GM12878 (cell line): ENCODE results near the gene FOXK2. TPM values are rescaled to one million over a fixed set of nuclear protein-coding genes. Genes with fewer than 3 reads are reported as not detected.

Experiments used
- ATAC-seq: fragments of 200-7000 bp; cut with Tn5 transposase; 3 replicates; pipeline ENCODE4 v1.9.1; 2020; ENCODE audit warnings: mild to moderate bottlenecking, moderate library complexity
- BruUV-seq: library from RNA; stranded (reverse); fragments of 400-500 nt; replicated peaks from 2 replicates; lab custom pipeline; 2021; lab: Mats Ljungman, UMichigan
- CTCF ChIA-PET: fragments of 300-600 bp; sonication (Branson Sonifier 250); formaldehyde crosslinking; extraction: SDS; loops from one replicate; lab custom pipeline; 2021; ENCODE audit warnings: inconsistent platforms; lab: Yijun Ruan, JAX
- POLR2A ChIA-PET: fragments of 350-600 bp; formaldehyde crosslinking; extraction: SDS; loops from one replicate; lab custom pipeline; 2021; ENCODE audit warnings: inconsistent platforms; lab: Charles Lee
- RAD21 ChIA-PET: fragments of 300-600 bp; sonication (Branson Sonifier 250); formaldehyde crosslinking; loops from one replicate; lab custom pipeline; 2023; ENCODE audit warnings: antibody characterized with exemption; ENCODE audit not compliant: unreplicated experiment; lab: Charles Lee
- SMC1A ChIA-PET: fragments of 300-600 bp; sonication (Branson Sonifier 250); formaldehyde crosslinking; loops from one replicate; lab custom pipeline; 2023; ENCODE audit not compliant: unreplicated experiment, uncharacterized antibody; lab: Charles Lee
- DNase-seq: peaks from one replicate; pipeline ENCODE4 v3.0.0-alpha.2; 2011; ENCODE audit warnings: low read depth, low spot score
- FAIRE-seq: peaks from 3 replicates; lab custom pipeline; 2011; peaks lifted over from hg19 to GRCh38; lab: Jason Lieb, UNC
- H2AFZ ChIP-seq: 2 replicates; pipeline ENCODE4 v1.6.0; 2011; ENCODE audit warnings: low read depth, low read length, control low read depth; ENCODE audit not compliant: control insufficient read depth
- H3K27ac ChIP-seq: 2 replicates; pipeline ENCODE4 v1.5.1; 2011; ENCODE audit warnings: control low read depth; ENCODE audit not compliant: control insufficient read depth, insufficient read depth
- H3K27me3 ChIP-seq, 2 experiments: replicated peaks in 1 of 2; 2 replicates each; pipeline versions ENCODE4 v1.6.0 to v1.6.1; 2011; ENCODE audit warnings: low read length in 1 of 2; ENCODE audit not compliant: control insufficient read depth in 2 of 2, insufficient read depth in 2 of 2
- H3K36me3 ChIP-seq, 2 experiments: 2 replicates each; pipeline ENCODE4 v1.5.1; 2011; ENCODE audit warnings: low read length in 1 of 2; ENCODE audit not compliant: control insufficient read depth in 2 of 2, insufficient read depth in 2 of 2
- H3K4me1 ChIP-seq: 2 replicates; pipeline ENCODE4 v1.6.1; 2011; ENCODE audit warnings: mild to moderate bottlenecking, low read length, moderate library complexity, mixed read lengths; ENCODE audit not compliant: control insufficient read depth, insufficient read depth
- H3K4me2 ChIP-seq: 2 replicates; pipeline ENCODE4 v1.6.0; 2011; ENCODE audit warnings: control low read depth; ENCODE audit not compliant: control insufficient read depth, insufficient read depth
- H3K4me3 ChIP-seq: fragments of 200-600 bp; sonication (generic); 2 replicates; pipeline ENCODE4 v1.5.1; 2016
- H3K79me2 ChIP-seq: 2 replicates; pipeline ENCODE4 v1.6.0; 2011; ENCODE audit warnings: low read length; ENCODE audit not compliant: control insufficient read depth, insufficient read depth
- H3K9ac ChIP-seq: 2 replicates; pipeline ENCODE4 v1.8.0; 2011; ENCODE audit warnings: low read length, control low read depth, mixed read lengths; ENCODE audit not compliant: control insufficient read depth, insufficient read depth
- H3K9me3 ChIP-seq: replicated peaks from 3 replicates; pipeline ENCODE4 v1.5.1; 2011; ENCODE audit warnings: mild to moderate bottlenecking, low read length; ENCODE audit not compliant: control insufficient read depth, insufficient read depth
- H4K20me1 ChIP-seq: 2 replicates; pipeline ENCODE4 v1.6.0; 2011; ENCODE audit not compliant: control insufficient read depth, insufficient read depth
- CREM ChIP-seq: IDR thresholded peaks from 2 replicates; pipeline ENCODE4 v1.6.1; 2014; ENCODE audit warnings: antibody characterized with exemption, low read depth
- EZH2 ChIP-seq: IDR thresholded peaks from 2 replicates; pipeline ENCODE4 v1.6.1; 2012; ENCODE audit warnings: low read depth, mild to moderate bottlenecking, control low read depth, inconsistent platforms, low read length, borderline replicate concordance; ENCODE audit not compliant: control insufficient read depth
- FOXK2 ChIP-seq: fragments of 450-650 bp; IDR thresholded peaks from 2 replicates; pipeline ENCODE4 v1.6.1; 2017; ENCODE audit warnings: mild to moderate bottlenecking, moderate library complexity
- IRF4 ChIP-seq: IDR thresholded peaks from 2 replicates; pipeline ENCODE4 v1.6.1; 2011; ENCODE audit warnings: low read depth, low read length
- JUND ChIP-seq: IDR thresholded peaks from 2 replicates; pipeline ENCODE4 v1.6.1; 2012; ENCODE audit warnings: low read depth, mild to moderate bottlenecking, low read length, improper control_type of control experiment, moderate library complexity
- KAT2A ChIP-seq: conservative IDR thresholded peaks from 2 replicates; pipeline ENCODE4 v1.6.1; 2011; ENCODE audit warnings: low read depth, low read length; ENCODE audit not compliant: control insufficient read depth
- NFIC ChIP-seq: IDR thresholded peaks from 2 replicates; pipeline ENCODE4 v1.6.1; 2012; ENCODE audit warnings: low read depth, mild to moderate bottlenecking, inconsistent platforms, low read length, moderate library complexity
- NR2C1 ChIP-seq: fragments of 450-650 bp; IDR thresholded peaks from 2 replicates; pipeline ENCODE4 v1.6.1; 2017; ENCODE audit warnings: antibody characterized with exemption, mild to moderate bottlenecking, moderate library complexity
- PKNOX1 ChIP-seq: fragments of 450-650 bp; IDR thresholded peaks from 2 replicates; pipeline ENCODE4 v1.6.1; 2016; ENCODE audit warnings: mild to moderate bottlenecking
- POLR2A ChIP-seq: IDR thresholded peaks from 2 replicates; pipeline ENCODE4 v1.6.1; 2011; ENCODE audit warnings: low read depth, mild to moderate bottlenecking, low read length
- PRDM15 ChIP-seq: fragments of 450-650 bp; formaldehyde crosslinking; IDR thresholded peaks from 2 replicates; pipeline ENCODE4 v1.4.0; 2020; ENCODE audit warnings: mild to moderate bottlenecking, moderate library complexity
- RUNX3 ChIP-seq: IDR thresholded peaks from 2 replicates; pipeline ENCODE4 v1.6.1; 2012; ENCODE audit warnings: low read length, inconsistent platforms
- ZBED1 ChIP-seq: IDR thresholded peaks from 2 replicates; pipeline ENCODE4 v1.6.1; 2016; ENCODE audit warnings: borderline replicate concordance
- ZNF592 ChIP-seq: fragments of 450-650 bp; IDR thresholded peaks from 2 replicates; pipeline ENCODE4 v1.6.1; 2017; ENCODE audit warnings: mild to moderate bottlenecking, moderate library complexity
- WGBS: methylation state at CpG from one replicate; pipeline ENCODE4 v1.1.6; 2016; ENCODE audit warnings: low lambda C conversion rate; ENCODE audit not compliant: insufficient replicate concordance, insufficient coverage; ENCODE audit errors: missing lambda C conversion rate; 5-methylcytosine and 5-hydroxymethylcytosine counted together
- in situ Hi-C: fragments of 300-500 bp; cut with MboI; formaldehyde crosslinking; loops from 9 replicates; pipeline ENCODE4 v1.14.3; 2018; ENCODE audit warnings: mixed read lengths
- intact Hi-C: fragments of 100-400 bp; cut with micrococcal nuclease; formaldehyde crosslinking; loops from one replicate; pipeline ENCODE4 v1.14.2; 2022; ENCODE audit not compliant: unreplicated experiment
- polyA plus RNA-seq, 11 experiments: library from polyadenylated mRNA; depleted of rRNA in 4 of 11; unstranded in 6 of 11; stranded (reverse) in 5 of 11; fragments of >200 nt; fragmentation: Nextera tagmentation in 4 of 11; fragmentation: Illumina TruSeq in 1 of 11; extraction: Ambion mirVana in 4 of 11; extraction: Trizol in 1 of 11; gene quantifications; 1 replicate in 1 of 11; 2 replicates in 10 of 11; pipeline versions ENCODE4 v1.2.1 to v1.2.3, GENCODE V29; 2011 to 2016; ENCODE audit warnings: inconsistent platforms in 2 of 11, missing spikeins in 2 of 11, low read depth in 1 of 11
- total RNA-seq, 4 experiments: library from RNA; depleted of rRNA in 3 of 4; stranded (reverse); fragments of >200 nt in 3 of 4; fragmentation: Illumina TruSeq in 1 of 4; extraction: Trizol in 1 of 4; gene quantifications; 2 replicates each; pipeline versions ENCODE4 v1.2.1 to v1.2.3, GENCODE V29; 2013 to 2021

Gene FOXK2
- total and polyA plus RNA-seq, 10 of the 15 experiments (the other 5 are each of a cell fraction or from before 2014, with no cell fraction given) = 2.4 to 56.8 (median 34.4) TPM

GRCh38 chr17:82619211-82619610 lies 99.7 kb downstream of the FOXK2 start:
- no peaks in the 10 kb centered on the region for H3K79me2 ChIP-seq
- TF ChIP-seq PRDM15 = no peak
- TF ChIP-seq ZNF592 = no peak
- no peak for TF ChIP-seq NR2C1
- TF ChIP-seq POLR2A = no peak
- TF ChIP-seq ZBED1 = no peak
- TF ChIP-seq NFIC = no peak
- TF ChIP-seq PKNOX1 = no peak
- no peak for TF ChIP-seq FOXK2
- no peak for TF ChIP-seq CREM
- no peak for TF ChIP-seq RUNX3
- TF ChIP-seq EZH2 = no peak
- TF ChIP-seq IRF4 = no peak
- no peak for TF ChIP-seq JUND
- no peak for TF ChIP-seq KAT2A
- no peaks in the 10 kb centered on the region for H3K4me1 ChIP-seq
- ChIA-PET POLR2A (no interaction called here), CTCF (interaction anchor here (0.7 kb wide), 1 partner anchor 9 kb away, joined by 3 read pairs; no protein-coding TSS in a partner anchor), SMC1A (no interaction called here), RAD21 (no interaction called here)
- no peak overlapping the region for H3K4me2 ChIP-seq
- BruUV-seq = no TSS peak
- ATAC-seq (no peak), FAIRE-seq (no peak), DNase-seq (no peak)
- H3K4me3 ChIP-seq = no peak overlapping the region
- H4K20me1 ChIP-seq = no peaks in the 10 kb centered on the region
- H3K36me3 ChIP-seq = peaks cover 18 to 19% of the 10 kb centered on the region in 2 experiments
- H3K27me3 ChIP-seq = no peaks in the 10 kb centered on the region
- H3K27ac ChIP-seq = no peak overlapping the region
- no peak overlapping the region for H2AFZ ChIP-seq
- in situ Hi-C loops = no loop called here
- no peaks in the 10 kb centered on the region for H3K9me3 ChIP-seq
- WGBS = 82% methylated on average over 7 of the region's 7 CpGs
- no peak overlapping the region for H3K9ac ChIP-seq
- intact Hi-C loops = no loop called here
